HUDEP-2 (cell line): ENCODE measurements around the gene NPAS3.

Source experiments
- DNase-seq, 76 experiments: peaks; one replicate each; lab custom pipeline; 2025; ENCODE audit not compliant: unreplicated experiment in 76 of 76; lab: John Stamatoyannopoulos, UW

NPAS3 gene

DNA sequence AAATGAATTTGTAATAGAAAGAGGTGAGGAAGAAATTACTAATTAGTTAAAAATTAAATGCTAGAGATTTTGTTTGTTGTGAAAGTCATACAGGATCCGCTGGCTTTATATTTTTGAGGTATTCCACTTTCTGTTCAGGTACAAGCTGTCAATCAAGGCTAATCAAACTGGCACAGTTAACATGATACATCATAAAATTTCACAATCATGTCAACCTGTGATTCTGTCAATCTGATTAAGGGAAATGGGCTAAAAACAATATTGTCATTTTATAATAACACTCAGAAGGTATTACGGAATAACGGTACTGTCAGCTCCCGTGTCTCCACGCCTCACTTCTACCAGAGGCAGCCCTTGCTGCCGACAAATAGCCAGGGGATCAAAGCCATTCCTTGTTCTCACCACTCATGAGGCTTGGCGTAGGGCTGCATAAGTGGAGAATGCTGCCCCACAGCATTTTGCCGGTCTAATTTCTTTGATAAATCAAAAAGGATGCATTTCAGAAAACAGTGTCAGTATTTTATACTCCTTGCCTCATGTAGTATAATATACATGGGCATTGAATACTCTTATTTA lies 352.9 kb downstream of the NPAS3 start:
- no peak for DNase-seq

DNA sequence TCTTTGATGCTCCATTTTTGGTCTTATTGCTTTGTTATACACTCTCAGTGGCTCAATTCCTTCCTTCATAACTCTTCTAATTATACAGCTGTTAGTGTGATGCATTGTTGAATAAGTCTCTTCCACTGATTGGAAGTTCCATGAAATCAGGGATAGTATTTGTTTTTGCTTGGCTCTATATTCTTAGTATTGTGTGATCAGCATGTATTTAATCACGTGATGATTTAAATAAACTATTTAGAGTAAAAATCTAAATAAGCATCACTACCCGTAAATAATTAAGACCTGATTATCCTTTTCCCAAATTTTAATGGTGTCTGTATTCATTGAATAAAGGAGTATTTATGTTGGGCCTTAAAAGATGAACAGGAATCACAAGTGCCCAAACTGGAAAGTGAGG lies 355.7 kb downstream of the NPAS3 start:
- DNase-seq, result no peak

DNA sequence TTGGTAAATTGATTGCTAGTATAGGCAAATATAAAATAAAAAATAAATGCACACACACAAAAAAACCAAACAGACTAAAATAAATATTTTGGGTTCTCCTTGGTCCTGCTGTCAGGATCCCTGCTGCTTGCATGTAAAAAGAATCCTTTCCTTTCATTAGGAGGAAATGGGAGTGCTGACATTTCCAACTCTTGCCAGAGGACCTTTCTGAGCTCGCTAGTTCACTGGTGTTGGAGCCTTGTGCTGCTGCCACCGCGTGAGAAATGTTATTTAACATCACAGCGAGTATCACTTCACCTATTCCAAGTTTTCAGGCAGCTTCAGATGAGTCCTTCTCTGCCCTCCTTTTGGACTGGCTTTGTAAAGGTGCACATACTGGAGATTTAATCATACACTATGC lies 358.9 kb downstream of the NPAS3 start:
- DNase-seq, result no peak

DNA sequence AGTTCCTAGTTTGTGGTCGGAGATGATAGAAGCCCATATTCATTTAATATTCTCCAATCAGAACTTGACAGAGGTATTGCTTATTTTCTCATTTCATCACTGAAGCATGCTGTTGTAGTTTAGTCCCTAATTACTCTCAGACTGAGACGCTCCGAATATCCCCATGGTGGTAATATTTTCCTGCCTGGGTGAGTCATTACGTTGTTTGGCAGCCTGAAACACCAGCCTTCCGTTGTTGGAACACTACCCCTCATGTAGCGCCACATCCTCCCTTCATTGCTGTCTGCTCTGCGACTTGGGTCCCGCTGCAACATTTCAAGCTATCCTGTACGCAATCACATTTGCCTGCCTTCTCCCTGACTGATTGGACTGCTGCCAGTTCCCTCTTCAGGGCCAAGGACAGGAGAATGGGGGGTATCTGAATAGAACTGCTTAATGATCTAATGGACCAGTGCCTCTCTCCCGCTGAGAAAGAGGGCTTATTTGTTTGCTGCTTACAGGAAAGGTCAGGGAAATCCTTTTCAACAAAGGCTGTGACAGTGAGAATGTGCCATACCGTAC lies 369.1 kb downstream of the NPAS3 start:
- no peak for DNase-seq

DNA sequence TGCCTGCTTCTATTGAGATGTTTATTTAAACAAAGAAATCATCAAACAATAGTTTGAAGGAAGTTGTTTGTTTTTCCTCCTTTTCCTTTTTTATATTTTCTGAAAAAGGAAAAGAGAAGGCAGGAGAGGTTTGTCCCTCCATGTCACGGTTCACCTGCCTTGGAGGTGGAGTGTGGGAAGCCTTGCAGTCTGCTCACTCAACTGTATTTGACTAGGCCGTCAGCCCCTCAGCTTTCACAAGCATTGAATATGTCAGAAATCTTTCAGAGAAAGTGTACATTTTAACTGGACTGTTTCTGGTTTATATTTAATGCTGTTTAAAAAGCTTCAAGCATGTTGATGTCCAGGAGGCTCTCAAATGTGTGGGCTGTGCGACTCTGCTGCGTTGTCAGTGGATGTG lies 370.4 kb downstream of the NPAS3 start:
- no peak for DNase-seq

DNA sequence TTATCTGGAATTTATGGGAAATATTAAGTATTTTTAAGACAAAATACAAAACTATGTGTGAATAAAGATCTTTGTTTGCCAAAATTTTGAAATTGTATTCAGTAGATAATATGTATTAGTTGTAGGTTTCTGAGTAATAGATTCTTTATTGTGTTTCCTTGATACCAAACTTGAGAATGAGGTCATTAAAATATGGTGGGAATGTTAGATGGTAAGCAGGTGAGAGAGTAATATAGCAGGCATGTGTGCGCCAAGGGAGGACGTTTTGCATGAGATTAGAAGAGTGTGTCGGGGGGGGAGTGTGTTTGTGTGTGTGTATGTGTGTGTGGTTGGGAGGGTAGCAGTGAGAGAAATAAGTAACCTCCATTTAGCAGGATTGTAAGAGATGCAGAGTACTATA lies 376.5 kb downstream of the NPAS3 start:
- no peak for DNase-seq

DNA sequence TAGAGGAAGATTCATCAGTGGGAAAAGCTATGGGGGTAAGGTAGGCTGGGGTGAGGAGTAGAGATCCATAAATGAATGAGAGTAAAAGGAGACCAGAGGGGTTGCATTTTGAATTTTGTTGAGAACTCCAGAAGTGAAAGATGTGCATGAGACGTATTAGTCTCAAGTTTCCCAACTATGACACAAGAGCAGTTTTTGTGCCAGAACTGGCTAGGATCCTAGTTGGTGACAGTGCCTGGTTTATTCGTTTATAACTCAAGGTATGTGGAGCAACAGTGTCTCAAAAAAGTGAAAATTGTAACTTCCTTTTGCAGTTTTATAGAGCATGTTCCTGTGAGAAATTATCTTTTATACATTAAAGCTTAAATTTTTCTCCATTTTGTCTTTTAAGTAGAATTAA lies 377.0 kb downstream of the NPAS3 start:
- no peak for DNase-seq

DNA sequence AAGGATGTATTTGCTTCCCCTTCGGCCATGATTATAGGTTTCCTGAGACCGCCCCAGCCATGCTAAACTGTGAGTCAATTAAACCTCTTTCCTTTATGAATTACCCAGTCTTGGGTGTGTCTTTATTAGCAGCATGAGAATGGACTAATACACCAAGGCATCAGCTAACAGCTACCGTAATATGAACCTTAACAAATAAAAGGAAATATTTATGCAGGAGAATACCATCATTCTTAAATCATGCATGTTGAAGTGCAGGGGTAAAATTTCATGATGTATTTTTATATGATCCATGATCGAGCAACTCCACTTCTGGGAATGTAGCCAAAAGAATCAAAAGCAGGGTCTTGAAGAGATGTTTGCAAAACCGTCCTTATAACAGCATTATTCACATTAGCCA lies 379.0 kb downstream of the NPAS3 start:
- DNase-seq, result no peak

DNA sequence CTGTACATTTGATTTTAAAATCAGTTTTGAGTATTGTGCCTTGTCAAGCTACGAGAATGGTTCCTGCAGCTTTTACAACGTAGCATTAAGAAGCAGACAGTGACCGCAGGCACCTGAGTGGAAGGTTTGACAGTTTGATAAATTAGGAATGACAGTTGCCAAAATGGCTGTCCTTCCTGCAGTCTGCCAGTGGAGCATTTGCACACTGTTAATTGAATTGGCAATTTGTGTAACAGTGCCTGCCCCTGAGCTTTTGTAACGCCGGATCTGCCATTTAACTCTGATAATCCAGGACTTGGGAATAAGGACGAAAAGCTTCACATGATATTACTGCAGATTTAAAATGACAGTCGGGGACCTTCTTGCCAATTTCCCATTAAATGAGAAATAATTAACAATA lies 385.3 kb downstream of the NPAS3 start:
- no peak for DNase-seq

DNA sequence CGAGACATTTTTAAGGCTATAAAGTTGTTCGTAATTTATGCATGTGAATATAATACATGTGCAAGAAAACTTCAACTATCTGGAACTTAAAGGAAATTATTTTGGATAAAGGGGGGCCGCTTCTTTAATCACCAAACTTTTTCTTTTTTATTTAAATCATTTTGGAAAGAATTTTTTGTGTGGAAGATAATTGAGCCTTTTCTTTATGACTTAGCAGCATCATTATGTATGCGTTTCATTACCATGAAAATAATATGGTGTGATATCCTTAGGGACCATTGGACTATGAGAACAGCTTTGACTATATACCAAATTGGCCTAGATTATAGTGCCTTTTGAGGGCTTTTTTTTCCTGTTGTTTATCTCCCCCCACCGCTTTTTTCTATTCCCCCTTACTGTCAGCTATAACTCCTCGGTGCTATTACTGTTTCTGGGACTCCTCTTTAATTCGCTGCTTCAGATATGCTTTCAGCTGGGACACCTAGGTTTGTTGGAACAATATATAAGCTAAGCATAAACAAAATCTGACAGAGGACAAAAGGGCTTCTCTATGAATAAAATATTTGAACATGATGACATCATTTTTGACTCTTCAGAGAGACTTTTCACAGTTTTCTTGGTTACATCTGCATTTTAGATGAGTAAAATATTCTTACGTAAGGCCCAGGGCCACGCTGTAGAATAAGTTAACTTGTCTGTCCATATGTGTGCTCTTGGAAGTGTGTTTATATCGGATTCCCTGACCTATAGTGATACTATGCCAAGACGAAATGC lies 392.7 kb downstream of the NPAS3 start:
- DNase-seq, result no peak

DNA sequence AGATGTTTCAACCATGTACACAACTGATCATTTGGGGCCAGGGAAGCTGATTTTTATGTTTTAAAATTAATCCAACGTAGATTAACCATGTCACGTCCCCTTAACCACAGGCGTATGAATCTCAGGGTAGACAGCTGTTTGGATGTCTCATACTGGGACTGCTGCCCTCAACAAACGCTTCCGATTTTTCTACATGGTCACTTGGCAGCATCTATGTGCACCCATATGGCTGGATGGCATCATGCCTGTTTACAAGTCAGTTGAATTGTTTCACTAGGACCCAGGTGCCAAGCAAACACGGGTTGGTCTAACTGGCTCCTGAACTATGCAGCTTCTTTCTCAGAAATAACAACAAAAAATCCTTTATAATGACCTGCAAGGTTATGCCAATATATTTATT lies 393.8 kb downstream of the NPAS3 start:
- DNase-seq, result no peak

DNA sequence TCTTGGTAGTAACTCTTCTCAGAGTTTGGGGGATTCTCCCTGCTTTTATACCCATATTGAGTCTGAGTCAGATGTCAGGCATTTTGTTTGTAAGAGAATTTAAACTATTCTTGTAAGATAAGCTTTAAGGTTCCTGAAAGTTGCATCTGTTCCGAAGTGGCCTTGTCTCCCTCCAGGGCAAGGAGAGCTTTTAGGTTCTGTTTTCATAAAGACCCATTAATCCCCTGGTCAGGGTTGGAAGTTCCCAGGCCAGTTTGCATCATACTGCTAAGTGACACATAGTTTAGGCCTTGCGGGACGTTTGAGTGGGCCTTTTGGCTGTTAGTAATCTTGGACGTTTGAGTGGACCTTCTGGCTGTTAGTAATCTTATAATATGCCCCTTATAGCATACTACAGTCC lies 396.7 kb downstream of the NPAS3 start:
- DNase-seq, result no peak

DNA sequence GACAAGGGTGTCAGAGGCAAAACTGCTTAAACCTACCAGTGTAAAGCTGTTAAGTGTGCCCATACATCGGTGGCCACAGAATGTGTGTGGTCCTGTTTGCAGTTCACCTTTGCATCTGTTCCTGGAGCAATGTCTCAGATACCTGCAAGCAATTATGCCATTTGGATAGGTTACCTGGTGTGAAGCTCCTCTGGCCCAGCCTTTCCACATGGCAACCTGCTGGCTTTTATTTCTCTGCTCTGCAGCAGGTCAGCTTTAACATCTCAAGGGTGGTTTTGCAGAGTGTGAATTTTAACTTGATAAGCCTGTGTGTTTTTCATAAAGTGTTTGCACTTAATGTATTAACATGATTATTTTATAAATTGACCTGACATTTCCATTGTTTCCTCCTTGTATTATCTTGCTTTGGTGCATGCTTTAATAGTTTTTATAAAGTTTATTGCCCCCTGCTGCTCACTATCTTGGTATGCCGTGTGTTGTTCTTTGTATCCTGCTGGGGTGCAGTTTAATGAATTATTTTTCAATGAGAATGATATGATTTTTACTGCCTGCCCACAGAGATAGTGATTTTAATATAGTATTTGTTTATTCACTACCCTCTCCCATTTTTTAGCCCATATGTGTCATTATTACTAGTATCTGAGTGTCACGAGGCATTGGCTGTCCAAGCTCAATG lies 403.8 kb downstream of the NPAS3 start:
- DNase-seq, result no peak

DNA sequence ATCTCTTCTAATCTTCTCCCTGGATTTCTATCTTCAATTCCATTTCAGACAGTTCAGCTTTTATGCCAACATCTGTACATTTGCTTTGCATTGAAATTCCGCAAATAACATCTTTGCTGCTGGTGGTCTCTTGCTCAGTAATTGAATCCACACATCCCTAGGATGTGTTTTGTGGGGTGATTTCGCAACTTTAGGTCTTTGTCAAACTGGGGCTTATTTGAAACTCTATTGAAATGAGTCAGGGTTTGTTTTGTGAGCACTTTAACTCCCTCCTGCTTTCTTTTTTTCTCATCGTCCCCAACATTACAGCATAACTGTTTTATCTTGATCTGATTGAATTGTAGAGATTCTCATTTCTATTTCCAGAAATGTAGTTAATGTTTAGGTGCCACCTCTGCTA lies 404.3 kb downstream of the NPAS3 start:
- DNase-seq, result no peak

DNA sequence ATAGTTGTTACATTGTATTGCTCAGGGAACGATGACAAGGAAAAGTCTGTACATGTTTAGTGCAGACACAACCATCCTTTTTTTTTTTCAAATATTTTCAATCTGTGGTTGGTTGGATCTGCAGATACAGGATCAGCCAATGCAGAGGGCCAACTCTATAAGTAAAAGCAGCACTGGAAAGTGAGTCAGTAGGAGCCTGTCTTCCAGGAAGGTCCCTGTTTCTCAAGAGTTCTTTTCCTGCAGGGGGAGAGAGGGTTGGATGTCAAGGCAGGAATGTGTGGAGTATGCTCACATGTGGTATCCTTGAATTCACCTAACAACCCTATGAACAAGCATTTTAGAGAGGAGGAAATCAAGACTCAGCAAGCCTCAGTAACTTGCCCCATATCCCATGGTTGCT lies 409.1 kb downstream of the NPAS3 start:
- DNase-seq, result no peak

DNA sequence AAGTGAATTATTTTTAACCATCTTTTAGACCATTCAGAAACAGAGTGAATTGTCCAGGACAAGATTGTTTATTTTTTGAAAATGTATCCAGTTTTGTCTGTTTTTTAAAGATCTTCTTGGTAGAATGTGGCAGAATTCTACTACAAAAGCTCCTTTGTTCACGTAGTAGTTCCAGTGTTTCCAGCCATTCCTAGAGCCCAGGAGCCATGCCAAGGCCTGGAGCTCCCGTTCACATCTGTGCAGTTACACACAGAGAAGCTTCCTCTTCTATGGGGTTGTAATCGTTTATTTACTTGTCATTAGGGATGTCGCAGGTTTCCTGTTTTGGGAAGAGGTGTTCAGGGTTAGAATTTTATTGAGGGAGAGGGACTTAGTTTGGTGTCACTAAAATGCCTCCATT lies 409.8 kb downstream of the NPAS3 start:
- DNase-seq, result no peak

DNA sequence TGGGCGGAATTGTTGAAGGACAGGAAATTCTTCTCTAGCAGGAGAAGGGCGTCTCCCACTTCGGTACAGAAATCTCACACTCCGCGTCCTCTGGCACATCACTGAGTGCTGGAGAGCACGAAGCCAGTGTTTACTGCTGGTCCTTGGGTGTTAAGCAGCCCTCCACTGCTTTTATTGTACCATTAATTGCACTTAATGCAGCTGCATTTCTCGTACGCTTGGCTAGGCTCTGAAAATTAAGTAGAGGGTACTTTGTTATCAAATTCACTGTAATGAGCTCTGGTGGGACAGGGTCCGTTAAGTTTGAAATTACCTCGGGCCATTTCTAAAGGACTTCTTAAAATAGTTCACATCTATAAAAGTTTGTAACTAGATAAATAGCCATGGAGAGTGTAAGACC lies 411.2 kb downstream of the NPAS3 start:
- DNase-seq, result no peak

DNA sequence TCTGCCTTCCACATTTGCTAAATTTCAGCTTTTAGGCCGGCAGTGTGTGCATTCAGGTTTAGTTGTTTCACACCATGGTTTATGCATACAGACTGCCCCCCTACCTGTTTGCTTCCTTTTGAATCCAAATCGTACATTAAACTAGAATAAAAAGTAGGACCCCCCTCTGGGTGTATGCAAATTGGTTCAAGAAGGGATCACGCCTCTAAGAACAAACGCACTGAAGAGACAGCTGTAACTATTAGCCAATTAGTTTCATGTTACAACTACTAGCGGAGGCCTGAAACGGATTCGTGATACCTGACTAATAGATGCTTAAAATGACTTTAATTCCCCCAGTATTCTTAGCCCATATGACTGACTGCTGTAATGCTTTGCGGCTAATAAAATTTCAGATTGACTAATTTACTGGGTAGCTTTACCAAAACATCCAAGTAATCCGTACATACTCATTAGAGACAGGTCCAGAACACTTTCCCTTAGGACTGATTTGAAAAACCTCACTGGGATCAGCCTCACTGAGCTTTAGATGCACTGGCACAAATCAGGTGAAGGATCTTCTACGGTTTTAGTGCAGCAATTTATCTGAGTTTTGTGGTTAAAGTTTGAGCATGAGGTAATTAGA lies 411.8 kb downstream of the NPAS3 start:
- no peak for DNase-seq

DNA sequence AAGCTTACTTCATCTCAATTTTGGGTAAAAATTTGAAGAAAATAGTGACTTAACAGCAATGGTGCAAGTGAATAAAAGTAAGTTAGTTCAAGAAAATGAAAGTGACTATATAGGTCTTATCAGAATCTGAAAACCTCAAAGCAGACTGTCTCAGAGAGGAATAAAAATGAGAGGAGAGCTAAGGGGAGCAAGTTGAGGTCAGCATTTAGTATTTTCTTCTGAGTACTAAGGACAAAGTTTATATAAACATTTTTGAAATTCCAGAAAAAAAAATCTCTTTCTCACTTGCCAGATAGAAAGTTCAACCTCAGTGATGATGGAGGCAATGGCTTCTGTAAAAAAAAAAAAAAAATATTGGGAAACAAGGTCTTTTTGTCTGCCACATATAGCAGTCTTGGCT lies 414.1 kb downstream of the NPAS3 start:
- DNase-seq, result no peak

DNA sequence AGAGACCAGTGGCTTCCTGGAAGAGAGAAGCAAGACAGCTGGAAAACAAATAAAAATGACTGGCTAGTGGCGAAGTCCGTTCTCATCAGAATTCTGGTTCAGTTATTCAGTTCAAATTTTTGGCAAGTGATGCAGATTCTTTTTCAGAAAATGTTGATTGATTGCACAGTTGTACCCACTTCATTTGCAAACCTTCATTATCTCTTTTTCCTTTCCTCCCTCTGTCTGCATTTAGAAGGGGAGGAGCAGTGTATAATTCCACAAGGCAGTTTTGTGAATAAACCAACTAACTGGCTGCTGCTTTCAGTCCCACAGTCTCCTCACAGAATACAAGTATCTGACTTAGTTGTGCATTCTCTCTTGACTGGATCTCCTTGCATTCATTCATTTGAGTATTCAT lies 417.5 kb downstream of the NPAS3 start:
- no peak for DNase-seq

DNA sequence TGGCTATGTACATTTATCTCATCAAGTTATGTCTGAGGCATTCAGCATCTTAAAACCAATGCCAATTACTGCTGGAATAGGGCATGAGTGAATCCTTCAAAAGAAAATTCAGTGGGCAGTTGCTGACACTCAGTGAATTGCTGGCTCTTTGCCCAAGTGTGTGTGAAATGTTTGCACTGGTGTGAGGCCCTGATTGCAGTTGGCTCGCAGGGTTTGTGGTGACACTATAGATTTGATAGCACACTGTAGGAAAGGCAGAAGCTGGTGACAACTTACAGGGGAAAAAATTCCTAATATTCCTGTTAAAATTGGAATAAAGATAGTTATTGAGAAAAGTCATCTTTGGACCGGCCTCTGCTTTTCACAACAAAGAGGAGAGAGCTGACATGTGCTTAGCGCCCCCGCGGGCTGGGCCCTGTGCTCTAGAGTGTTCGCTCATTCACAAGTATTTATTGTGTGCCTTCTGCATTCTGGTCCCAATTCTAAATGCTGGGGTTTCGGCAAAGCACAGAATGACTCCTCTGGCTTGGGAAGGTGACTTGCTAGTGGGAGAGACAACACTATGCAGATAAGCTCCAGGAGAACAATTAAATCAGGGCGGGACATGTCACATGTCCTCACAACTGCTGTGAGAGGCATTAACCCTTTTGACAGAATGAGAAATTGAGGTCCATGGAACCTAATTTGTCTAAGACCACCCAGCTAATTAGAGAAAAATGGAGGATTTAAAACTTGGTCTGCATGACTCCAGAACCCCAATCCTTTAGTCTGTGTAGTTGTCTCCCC lies 418.7 kb downstream of the NPAS3 start:
- no peak for DNase-seq
